ENCODE data around the gene IGFBP1.
A peak's percentile ranks its signal among the peaks of the same experiment; 100 is the strongest.

IGFBP1 gene

DNA sequence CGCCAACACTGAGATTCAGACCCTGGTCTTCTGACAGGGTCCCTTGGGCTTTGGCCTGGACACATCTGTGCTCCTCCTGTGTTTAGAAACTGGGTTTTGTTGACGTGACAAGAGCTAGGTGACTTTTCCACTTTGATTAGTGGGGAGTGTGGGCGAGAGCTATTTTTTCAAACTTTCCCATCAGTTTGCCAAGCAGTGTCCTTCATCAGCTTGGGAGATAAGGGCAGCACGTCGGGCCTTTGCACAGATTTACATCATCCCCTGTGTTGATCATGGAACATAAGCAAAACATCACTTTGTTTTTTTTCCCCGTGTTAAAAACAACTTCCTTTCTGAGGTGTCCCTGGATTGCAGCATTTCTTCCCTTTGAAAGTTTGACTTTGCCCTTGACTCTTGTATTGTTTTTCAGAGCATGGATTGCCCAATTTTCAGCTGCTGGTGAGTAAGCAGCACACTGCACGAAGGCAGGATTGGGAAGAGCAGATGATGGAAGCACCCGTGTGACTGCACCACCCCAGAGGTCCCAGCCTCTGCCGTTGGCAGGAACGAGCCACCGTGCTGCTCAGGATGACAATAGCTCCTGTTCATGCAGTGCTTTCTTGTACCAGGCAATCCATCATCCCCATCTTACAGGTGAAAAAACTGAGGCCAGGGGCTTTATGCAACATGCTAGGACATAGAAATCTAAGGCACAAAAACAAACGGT lies 6.4 kb upstream of the IGFBP1 start:
- DNase-seq: no peak

DNA sequence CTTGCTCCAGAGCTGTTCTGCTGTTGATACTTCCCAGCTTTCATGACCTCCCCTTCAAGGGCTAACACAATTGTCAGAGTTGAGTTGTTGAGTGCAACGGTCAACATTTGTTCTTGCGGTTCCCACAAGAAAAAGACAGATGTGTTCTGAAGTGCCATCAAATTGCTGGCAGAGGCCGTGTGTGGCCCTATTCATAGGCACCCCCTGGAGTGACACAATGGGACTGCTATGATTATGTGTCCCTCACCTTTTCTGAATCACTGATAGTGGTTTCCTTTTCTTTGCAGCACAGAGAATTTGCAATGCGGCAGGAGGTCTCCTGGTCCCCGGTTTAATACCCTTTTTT lies 5.8 kb upstream of the IGFBP1 start:
- DNase-seq: peak; percentile 70

DNA sequence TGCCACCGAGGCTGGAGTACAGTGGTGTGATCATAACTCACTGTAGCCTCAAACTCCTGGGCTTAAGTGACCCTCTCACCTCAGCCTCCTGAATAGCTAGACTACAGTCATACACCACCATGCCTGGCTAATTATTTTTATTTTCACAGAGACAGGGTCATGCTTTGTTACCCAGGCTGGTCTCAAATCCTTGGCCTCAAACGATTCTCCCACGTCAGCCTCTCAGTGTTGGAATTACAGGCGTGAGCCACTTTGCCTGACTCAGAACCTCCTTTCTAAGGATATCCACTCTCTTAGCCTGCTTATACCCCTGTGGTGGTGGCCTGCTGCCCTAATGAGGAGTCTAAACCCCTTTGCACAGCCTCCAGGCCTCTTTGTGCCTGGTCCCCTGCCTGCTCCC lies 4.2 kb upstream of the IGFBP1 start:
- no peak for DNase-seq

DNA sequence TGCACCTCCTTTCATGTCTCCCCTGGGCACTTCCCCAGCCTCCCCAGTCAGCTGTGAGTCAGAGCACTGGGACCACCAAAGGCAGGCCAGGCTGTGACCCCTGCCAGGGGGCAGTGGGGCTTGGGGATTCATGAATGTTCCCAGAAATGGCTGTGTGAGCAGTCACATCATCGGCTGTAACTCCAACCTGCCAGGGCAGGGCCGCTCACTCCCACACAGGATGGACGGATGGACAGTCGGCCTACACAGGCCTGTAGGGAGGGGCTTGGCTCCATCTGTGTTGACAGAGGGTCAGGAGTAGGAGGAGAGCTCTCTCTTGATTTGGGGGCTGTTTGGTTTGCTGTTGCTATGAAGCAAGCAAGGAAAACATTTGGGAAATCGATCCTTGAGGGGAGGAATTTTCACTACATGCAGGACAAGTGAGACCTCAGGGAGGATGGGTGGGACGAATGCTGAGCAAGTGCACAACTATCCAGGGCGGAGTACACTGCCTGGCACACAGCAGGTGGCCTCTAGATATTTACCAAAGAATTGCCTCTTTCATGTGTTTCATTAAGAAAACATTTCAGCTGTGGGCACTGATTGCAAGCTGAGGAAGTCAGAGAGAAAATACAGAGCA lies 2.9 kb upstream of the IGFBP1 start:
- no peak for DNase-seq

DNA sequence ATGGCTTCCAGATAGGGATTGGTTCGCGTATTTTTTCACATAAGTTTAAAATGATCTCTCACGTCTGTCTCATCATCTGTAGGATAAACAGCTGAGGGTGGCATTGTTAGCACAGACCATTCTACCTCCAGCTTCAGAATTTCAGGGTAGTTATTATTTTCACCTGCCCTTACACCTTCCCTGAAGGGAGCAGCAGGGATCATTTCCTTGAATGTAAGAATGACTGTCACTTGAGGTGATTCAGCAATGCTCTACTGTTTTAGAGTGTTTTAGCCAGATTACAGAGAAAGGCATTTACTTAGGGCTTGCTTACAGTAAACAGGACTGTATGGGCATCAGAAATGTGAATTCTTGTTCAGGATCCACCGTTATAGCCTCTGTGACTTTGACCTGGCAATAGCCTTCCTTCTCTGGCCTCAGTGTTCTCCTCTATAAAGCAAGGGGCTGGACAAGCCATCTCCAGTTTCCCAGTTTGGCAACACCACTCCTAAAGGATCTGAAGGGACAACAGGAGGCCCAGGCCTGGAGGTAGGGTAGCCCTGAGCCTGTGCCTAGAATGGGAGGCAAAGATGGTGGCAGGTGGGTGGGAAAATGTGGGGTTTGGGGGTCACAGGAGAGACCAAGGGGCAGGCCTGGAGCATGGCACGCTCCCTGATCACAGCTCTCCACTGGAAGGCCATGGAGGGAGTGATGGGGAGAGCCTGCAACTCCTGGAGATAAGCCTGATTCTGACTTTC lies 1.2 kb upstream of the IGFBP1 start:
- DNase-seq: no peak

DNA sequence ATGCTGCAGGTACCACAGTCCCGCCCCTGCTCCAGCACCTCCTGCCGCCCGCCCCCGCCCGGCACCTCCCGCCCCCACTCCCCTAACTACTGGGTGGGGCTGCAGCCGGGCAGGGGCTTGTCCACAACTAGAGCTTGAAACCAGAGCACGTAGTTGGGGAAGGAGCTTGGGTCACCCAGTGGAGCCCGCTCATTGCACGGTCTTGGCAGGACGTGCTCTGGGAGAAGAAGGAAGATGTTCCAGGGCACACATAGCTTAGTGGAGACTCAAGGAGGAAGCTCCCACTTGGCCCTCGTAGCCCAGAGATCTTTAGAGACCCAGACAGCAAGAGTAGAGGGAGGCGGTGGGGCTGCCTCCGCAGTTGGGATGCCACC lies 692 bp downstream of the IGFBP1 start:
- no peak for DNase-seq

DNA sequence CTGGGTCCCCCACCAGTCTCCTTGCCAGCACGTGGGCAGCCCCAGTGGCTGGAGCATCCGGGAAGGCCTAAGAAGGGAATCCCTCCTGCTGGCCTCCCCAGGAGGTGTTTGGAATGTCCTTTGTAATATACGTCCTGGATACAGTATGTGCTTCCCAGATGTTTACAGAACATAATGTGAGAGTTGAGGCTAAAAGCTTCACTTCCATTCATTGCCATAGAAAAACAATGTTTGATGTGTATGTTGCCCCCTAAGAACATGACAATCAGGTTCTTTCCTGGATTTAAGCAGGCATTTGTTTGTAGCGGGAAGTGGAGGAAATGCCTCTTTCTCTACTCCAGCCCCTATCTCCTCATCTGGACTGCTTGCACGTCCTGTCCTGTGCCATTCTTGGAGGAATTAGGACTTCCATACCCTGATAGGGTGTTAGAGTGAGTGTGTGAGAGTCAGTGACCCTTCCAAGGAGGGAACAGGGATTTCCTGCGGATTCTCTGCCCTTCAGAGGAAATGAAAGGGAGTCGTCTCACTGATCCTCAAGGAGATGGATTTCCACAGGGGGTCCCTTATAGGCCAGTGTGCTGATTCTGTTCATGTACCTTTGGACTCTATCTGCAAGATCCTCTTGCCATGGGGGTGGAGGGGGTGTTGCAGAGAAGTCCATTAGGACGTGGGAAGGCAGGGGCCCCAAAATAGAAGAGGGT lies 1.2 kb downstream of the IGFBP1 start:
- no peak for DNase-seq

DNA sequence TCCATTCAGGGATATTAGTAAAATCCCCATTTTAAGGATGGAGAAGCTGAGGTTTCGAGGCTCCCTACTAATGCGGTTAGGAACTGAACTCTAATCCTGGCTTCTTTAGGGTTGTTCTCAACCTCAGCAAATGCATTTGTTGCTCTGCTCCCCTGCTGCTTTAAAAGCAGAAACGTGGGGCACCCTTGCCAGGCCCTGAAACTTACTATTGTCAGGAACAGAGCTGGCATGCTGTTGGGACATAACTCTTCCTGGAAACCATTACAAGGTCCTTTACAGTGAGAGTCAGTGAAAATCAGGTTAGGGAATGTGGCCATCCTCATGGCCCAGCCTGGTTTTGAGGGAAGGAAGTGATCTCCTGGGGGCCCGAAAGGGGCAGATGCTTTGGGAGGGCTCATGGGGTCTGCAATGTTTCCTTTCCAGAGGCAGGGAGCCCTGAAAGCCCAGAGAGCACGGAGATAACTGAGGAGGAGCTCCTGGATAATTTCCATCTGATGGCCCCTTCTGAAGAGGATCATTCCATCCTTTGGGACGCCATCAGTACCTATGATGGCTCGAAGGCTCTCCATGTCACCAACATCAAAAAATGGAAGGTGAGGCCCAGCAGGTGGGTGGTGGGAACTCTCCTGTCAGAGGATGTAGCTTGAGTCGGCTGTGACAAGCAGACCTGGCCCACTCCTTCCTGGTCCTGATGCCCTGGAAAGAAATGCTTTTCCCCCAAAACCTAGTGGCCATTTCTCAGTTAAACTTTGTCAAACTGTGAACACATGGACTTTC lies 2.0 kb downstream of the IGFBP1 start:
- no peak for DNase-seq

DNA sequence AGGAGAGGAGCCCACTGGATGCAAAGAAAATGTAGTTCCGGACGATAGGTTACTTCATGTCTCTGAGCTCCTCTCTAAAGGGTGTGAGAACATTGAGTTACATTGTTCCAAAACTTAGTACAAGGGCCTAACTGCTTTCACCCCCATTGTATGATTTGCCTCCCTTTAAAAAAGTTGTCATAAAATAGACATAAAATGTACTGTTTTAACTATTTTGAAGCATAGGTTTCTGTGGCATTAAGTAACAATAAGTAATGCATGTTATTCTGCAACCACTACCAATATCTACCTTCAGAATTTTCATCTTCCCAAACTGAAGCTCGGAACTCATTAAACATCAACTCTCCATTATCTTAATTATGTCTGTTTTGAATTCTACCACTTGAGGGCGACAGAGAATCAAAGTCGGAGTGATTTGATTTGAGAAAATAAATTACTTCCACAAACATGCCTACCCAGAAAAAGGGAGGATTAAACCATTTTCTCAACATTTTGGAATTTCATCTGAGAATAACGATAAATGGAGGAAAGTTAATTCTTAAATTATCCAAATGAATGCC lies 2.7 kb downstream of the IGFBP1 start:
- DNase-seq: peak; percentile 41

DNA sequence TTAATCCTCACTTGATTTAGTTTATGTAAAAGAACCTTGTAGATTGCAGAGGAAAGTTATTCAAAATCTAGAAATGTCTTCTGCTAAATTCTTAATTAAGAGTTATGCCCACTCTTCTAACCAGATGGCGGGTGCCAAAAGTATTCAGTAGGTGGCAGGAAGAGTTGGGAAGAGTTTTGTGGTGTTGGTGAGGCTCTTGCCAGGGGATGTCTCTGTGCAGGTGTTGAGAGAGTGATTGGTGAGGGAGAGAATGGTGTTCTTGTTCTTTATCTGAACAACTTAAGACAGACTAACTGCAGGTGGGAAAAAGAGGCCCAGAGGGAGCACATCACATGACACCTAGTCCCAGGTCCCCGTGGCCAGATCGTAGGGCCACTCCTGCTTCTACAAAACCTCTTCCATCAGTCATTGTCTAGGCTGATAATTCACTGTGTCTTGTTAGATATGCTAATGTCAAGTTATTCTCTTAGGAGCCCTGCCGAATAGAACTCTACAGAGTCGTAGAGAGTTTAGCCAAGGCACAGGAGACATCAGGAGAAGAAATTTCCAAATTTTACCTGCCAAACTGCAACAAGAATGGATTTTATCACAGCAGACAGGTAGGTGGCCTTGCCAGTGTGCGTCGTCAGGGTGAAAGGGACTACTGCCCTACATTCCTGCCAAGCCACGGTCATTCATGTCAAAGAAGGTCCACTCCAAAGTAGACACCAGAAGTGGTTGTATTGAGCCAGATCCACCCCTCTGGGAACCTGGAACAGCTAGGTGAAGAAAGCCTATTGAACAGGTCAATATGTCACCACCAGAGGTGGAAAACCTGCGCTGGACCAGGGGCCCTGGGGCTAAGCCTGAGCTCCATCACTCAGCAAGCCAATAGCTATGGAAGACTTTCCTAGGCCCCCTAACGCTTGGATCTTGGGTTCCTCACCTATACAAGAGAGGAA lies 3.4 kb downstream of the IGFBP1 start:
- DNase-seq: no peak

DNA sequence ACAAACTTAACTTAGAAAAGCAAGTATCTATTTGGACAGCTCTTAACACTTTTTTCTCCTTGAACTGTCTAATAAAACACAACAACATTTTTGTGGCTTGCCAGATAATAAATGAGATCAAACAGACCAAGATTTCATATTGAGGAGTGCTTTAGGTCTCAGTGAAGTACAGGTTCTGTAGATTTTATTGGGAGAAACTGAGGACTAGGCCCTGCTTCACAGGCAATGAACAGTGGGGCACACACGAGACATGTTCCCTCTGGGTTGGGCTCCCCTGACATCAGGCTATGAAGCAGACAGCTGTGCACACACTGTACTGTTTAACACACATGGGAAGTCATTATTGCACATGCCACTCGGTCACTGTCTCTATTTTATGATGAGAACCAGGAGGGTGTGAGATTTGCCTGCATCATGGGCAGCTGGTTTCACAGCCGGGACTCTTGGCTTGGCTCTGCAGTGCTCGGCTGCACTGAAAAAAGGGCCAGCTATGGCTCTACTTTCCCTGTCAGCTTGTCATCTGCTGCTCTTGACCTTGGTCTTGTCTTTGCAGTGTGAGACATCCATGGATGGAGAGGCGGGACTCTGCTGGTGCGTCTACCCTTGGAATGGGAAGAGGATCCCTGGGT lies 4.2 kb downstream of the IGFBP1 start:
- peak; percentile 20 for DNase-seq

DNA sequence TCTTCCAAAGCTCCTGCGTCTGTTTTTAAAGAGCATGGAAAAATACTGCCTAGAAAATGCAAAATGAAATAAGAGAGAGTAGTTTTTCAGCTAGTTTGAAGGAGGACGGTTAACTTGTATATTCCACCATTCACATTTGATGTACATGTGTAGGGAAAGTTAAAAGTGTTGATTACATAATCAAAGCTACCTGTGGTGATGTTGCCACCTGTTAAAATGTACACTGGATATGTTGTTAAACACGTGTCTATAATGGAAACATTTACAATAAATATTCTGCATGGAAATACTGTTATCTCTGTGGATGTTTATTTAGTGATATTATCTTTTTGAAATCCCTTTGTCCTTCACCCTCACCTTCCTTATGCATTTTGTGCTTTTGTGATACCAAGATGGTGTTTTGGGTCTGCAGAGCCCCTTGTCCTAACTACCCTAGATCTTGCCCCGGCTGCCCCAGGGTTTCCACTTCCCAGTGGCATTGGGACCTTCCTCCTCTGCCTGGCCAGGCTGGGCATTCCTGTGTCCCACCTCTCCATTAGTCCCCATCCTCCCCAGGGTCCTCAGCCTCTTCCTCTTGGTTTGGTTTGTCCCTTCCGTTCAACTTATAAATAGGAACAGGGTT lies 5.2 kb downstream of the IGFBP1 start:
- DNase-seq: no peak

DNA sequence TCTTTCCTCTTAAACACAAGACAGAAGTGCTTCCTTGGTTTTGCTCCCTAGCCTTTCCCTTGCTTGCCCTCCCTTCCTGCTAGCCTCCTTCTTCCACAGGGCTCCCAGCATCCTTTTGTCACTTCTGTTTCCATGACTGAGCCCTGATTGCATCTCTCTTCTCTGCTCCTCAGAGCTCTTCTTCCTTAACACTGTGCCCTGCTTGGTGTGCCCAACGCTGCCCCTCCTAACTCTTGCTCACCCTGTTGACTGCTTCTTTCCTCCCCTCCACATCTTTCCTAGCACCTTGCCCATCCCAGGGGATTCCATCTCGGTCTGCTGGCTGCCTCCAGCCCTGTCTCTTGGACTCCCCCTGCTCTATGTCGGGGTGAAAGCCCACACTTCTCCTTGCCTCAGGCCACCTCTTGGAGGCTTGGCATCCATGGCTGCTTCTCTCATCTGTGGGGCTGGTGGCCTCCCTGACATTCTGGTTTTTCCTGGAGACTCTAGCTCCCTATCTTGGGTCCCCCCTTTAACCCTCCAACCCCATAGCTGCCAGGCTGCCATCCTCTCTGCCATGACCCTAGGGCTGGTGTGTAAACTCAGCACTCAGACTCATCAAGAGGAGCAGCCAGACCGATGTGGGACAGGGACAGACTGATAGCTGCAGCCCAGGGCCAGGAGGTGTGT lies 5.8 kb downstream of the IGFBP1 start:
- no peak for DNase-seq

DNA sequence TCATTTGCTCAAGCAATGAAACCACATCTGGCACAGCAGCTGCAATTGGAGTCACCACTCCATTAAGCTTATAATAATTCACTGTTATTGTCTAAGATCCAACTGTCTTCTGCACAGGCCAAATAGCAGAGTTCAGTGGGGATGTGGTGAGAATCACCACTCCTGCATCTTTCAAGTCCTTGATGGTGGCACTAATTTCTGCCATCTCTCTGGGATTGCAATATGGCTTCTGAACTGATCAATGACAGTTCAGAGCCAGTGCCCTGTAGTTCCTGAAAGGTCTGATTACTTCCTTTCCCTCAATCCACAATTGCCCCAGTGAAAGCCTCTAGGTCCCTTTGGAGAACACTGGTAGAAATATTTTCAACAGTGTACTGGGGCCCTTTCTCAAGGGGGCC lies 6.4 kb downstream of the IGFBP1 start:
- no peak for DNase-seq

DNA sequence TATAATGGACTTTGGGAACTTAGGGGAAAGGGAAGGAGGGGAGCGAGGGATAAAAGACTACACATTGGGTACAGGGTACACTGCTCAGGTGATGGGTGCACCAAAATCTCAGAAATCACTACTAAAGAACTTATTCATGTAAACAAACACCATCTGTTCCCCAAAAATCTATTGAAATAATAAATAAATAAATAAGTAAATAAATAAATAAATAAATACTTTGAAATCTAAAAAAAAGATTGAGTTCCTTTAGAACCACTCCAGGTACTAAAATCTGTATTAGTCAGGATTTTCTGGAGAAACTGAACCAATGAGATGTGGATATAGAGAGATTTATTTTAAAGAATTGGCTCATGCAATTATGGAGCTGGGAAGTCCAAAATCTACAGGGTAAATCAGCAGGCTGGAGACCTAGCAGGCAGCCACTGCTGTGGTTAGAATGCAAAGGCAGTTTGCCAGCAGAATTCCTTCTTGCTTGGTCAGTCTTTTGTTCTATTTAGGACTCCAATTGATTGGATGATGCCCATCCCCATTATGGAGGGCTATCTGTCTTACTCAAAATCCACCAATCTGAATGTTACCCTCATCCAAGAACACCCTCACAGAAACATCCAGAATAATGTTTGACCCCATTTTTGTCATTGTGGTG lies 8.9 kb downstream of the IGFBP1 start:
- no peak for DNase-seq

DNA sequence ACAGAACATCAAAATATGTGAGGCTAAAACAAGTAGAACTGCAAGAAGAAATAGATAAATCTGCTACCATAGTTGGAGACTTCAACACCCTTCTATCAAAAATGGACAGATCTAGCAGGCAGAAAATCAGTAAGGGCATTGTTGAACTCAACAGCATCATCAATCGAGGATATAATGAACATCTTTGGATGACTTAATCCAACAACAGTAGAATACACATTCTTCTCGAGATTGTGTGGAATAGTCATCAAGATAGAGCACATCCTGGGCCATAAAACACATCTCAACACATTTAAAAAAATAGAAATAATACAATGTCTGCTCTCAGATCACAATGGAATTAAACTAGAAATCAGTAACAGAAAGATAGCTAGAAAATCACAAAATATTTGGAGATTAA lies 9.9 kb downstream of the IGFBP1 start:
- no peak for DNase-seq

DNA sequence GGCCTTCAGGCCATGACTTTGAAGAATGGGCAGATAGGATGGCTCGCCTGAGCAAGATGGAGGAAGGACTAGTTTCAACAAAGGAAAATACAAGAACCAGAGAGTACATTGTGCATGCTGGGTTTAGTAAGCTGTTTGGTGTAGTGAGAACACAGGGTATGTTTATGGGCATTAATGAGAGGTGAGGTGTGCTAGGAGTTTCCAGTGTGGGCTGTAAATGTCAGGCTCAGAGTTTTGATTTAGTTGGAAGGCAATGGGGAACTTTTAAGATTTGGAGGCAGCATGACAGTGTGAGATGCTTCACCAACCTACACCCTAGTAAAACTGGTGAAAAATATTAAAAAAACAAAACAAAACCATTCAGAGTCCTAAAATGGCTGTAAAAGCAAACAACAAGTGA lies 13.3 kb downstream of the IGFBP1 start:
- DNase-seq: no peak

DNA sequence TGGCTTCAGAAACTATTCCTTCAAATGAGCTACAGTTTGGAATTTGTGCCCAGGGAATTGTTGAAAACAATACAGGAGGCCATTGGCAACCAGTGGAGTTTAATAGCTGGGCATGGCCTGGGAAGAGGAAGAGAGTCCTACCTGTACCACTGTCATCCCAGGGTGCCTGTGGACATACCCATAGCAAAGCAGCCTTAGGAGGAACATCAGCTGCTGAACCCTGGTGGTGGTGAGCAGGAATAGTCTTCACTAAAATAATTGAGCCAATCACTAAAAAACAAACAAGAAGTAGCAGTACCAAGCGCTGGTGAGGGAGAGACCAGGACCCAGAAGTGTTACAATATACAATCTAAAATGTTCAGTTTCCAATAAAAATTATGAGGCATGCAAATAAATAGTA lies 14.5 kb downstream of the IGFBP1 start:
- no peak for DNase-seq

DNA sequence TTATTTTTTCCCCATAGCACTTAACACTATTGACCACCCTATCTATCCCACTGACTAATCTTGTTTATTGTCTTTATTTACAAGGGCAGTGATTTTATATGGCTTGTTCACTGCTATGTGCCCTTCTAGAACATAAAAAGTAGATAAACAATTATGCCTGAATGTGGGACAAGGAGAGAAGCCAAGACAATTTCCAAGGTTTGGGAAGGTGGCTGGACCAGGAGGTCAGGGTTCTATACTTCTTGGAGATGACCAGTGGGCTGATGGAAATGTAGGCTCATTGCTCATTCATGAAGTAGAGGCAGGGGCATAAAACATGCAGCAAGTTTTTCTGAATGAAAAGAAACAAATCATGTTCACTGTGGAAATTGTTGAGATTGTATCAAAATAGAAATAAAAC lies 21.3 kb downstream of the IGFBP1 start:
- no peak for DNase-seq
